HepG2 (cell line): ENCODE results near the gene SLC10A1. TPM values are rescaled to one million over a fixed set of nuclear protein-coding genes. Genes with fewer than 3 reads are reported as not detected.

Experiments used
- ATF7 ChIP-seq, 2 experiments: fragments of 450-650 bp in 1 of 2; sonication (generic) in 1 of 2; formaldehyde crosslinking in 1 of 2; IDR thresholded peaks; 2 replicates each; pipeline versions ENCODE4 v1.4.0 to v1.6.1; 2016 to 2020; ENCODE audit warnings: antibody characterized with exemption in 1 of 2, mild to moderate bottlenecking in 1 of 2, missing genetic modification reagents in 1 of 2
- BRD4 ChIP-seq: sonication (generic); formaldehyde crosslinking; IDR thresholded peaks from 2 replicates; pipeline ENCODE4 v1.4.0; 2020; ENCODE audit warnings: missing genetic modification reagents
- DRAP1 ChIP-seq: IDR thresholded peaks from 2 replicates; pipeline ENCODE4 v1.6.1; 2016; ENCODE audit warnings: missing genetic modification reagents, missing compliant biosample characterization
- EEA1 ChIP-seq: sonication (generic); formaldehyde crosslinking; IDR thresholded peaks from 2 replicates; pipeline ENCODE4 v1.5.1; 2020; ENCODE audit warnings: mild to moderate bottlenecking, missing genetic modification reagents, borderline replicate concordance
- EZH2 ChIP-seq: conservative IDR thresholded peaks from 2 replicates; pipeline ENCODE4 v1.6.1; 2012; ENCODE audit warnings: mild to moderate bottlenecking, low read depth, low read length, moderate library complexity
- FOXO4 ChIP-seq: sonication (generic); formaldehyde crosslinking; conservative IDR thresholded peaks from 2 replicates; pipeline ENCODE4 v1.8.1; 2023; ENCODE audit warnings: missing genetic modification reagents
- GATAD2A ChIP-seq: IDR thresholded peaks from 2 replicates; pipeline ENCODE4 v1.6.1; 2016
- HNF4A ChIP-seq: sonication (generic); formaldehyde crosslinking; IDR thresholded peaks from 2 replicates; pipeline ENCODE4 v1.4.0; 2020; ENCODE audit warnings: missing genetic modification reagents
- HOXA3 ChIP-seq: sonication (generic); formaldehyde crosslinking; IDR thresholded peaks from 2 replicates; pipeline ENCODE4 v1.5.0; 2020; ENCODE audit warnings: missing genetic modification reagents
- NFE2 ChIP-seq: sonication (generic); formaldehyde crosslinking; IDR thresholded peaks from 2 replicates; pipeline ENCODE4 v1.4.0; 2020; ENCODE audit warnings: missing genetic modification reagents
- PRPF4 ChIP-seq: fragments of 200-400 bp; formaldehyde crosslinking; IDR thresholded peaks from 2 replicates; pipeline ENCODE4 v1.6.1; 2016; ENCODE audit warnings: low read length, low read depth; ENCODE audit not compliant: poor library complexity, severe bottlenecking
- RFXAP ChIP-seq: sonication (generic); formaldehyde crosslinking; IDR thresholded peaks from 2 replicates; pipeline ENCODE4 v1.4.0; 2020; ENCODE audit warnings: missing genetic modification reagents, borderline replicate concordance
- RXRA ChIP-seq: sonication (generic); formaldehyde crosslinking; IDR thresholded peaks from 2 replicates; pipeline ENCODE4 v1.5.1; 2020; ENCODE audit warnings: missing genetic modification reagents
- SOX6 ChIP-seq, 2 experiments: fragments of 450-650 bp in 1 of 2; sonication (generic) in 1 of 2; formaldehyde crosslinking in 1 of 2; IDR thresholded peaks; 2 replicates each; pipeline versions ENCODE4 v1.4.0 to v1.6.1; 2017 to 2020; ENCODE audit warnings: antibody characterized with exemption in 1 of 2, mild to moderate bottlenecking in 1 of 2, missing genetic modification reagents in 1 of 2
- ZFX ChIP-seq: sonication (generic); formaldehyde crosslinking; IDR thresholded peaks from 2 replicates; pipeline ENCODE4 v1.4.0; 2020; ENCODE audit warnings: mild to moderate bottlenecking, low read depth, missing genetic modification reagents, moderate library complexity
- ZGPAT ChIP-seq: IDR thresholded peaks from 2 replicates; pipeline ENCODE4 v1.6.1; 2016; ENCODE audit warnings: mild to moderate bottlenecking
- ZNF207 ChIP-seq: fragments of 450-650 bp; IDR thresholded peaks from 2 replicates; pipeline ENCODE4 v1.6.1; 2016; ENCODE audit warnings: antibody characterized with exemption, borderline replicate concordance
- ZNF567 ChIP-seq: sonication (generic); formaldehyde crosslinking; IDR thresholded peaks from 2 replicates; pipeline ENCODE4 v1.8.1; 2023; ENCODE audit warnings: mild to moderate bottlenecking, missing genetic modification reagents, borderline replicate concordance
- ZNF577 ChIP-seq: sonication (generic); formaldehyde crosslinking; IDR thresholded peaks from 2 replicates; pipeline ENCODE4 v1.4.0; 2020; ENCODE audit warnings: mild to moderate bottlenecking, low read depth, missing genetic modification reagents, borderline replicate concordance
- ZNF580 ChIP-seq: IDR thresholded peaks from 2 replicates; pipeline ENCODE4 v1.6.1; 2016; ENCODE audit warnings: low read depth, borderline replicate concordance
- ZNF605 ChIP-seq: sonication (generic); formaldehyde crosslinking; IDR thresholded peaks from 2 replicates; pipeline ENCODE4 v1.8.0; 2022; ENCODE audit warnings: mild to moderate bottlenecking, missing genetic modification reagents
- ZNF710 ChIP-seq: sonication (generic); formaldehyde crosslinking; IDR thresholded peaks from 2 replicates; pipeline ENCODE4 v1.5.0; 2020; ENCODE audit warnings: mild to moderate bottlenecking, missing genetic modification reagents, borderline replicate concordance
- ZNF780A ChIP-seq: sonication (generic); formaldehyde crosslinking; IDR thresholded peaks from 2 replicates; pipeline ENCODE4 v1.8.0; 2022; ENCODE audit warnings: mild to moderate bottlenecking, missing genetic modification reagents, moderate library complexity
- ZNF781 ChIP-seq: sonication (generic); formaldehyde crosslinking; IDR thresholded peaks from 2 replicates; pipeline ENCODE4 v1.5.1; 2020; ENCODE audit warnings: borderline replicate concordance, mild to moderate bottlenecking, missing genetic modification reagents; ENCODE audit errors: not compliant biosample characterization
- polyA plus RNA-seq, 8 experiments: library from polyadenylated mRNA; depleted of rRNA in 3 of 8; stranded (reverse) in 7 of 8; unstranded in 1 of 8; fragments of >200 nt; fragmentation: Illumina TruSeq in 4 of 8; extraction: Trizol in 4 of 8; gene quantifications; 2 replicates each; pipeline versions ENCODE4 v1.2.1 to v1.2.3, GENCODE V29; 2011 to 2016; ENCODE audit warnings: low read depth in 4 of 8, missing spikeins in 1 of 8, mixed read lengths in 1 of 8; ENCODE audit not compliant: insufficient read depth in 1 of 8
- total RNA-seq, 5 experiments: library from RNA; depleted of rRNA; stranded (reverse); fragments of >200 nt; fragmentation: Illumina TruSeq; extraction: Trizol; gene quantifications; 2 replicates each; pipeline ENCODE4 v1.2.3, GENCODE V29; 2016; ENCODE audit warnings: low read depth in 1 of 5

The SLC10A1 gene
- total and polyA plus RNA-seq, 2 of the 13 experiments (the other 11 are each of a cell fraction or from before 2014, with no cell fraction given), result 0.17 TPM; not detected in 1

GRCh38 chr14:69726761-69727511, 70.1 kb downstream of the SLC10A1 start (continued):
- TF ChIP-seq ZNF605 (0 out of 2 replicates have a peak, but pooled peaks have one; percentile 35), BRD4 (CRISPR knock-in tag) (no peak), HOXA3 (peak; percentile 50; the same call in 1 of the 2 replicates), ZNF780A (no peak), ZNF207 (no peak), RXRA (peak; percentile 59; the same call in 1 of the 2 replicates), ZNF577 (CRISPR knock-in tag) (no peak), ZGPAT (CRISPR knock-in tag) (peak; percentile 44; the same call in 1 of the 2 replicates), EEA1 (CRISPR knock-in tag) (no peak), ZFX (peak; percentile 63), ZNF580 (CRISPR knock-in tag) (0 out of 2 replicates have a peak, but pooled peaks have one; percentile 32), PRPF4 (no peak), FOXO4 (CRISPR knock-in tag) (no peak), ZNF781 (CRISPR knock-in tag) (no peak), NFE2 (CRISPR knock-in tag) (no peak), SOX6 (IDR thresholded peaks at IDR 0.05) (no peak), SOX6 (CRISPR knock-in tag; IDR thresholded peaks at IDR 0.05) (no peak), ATF7 (IDR thresholded peaks at IDR 0.05) (no peak), ATF7 (CRISPR knock-in tag; IDR thresholded peaks at IDR 0.05) (no peak), DRAP1 (CRISPR knock-in tag) (no peak), ZNF710 (no peak), ZNF567 (CRISPR knock-in tag) (0 out of 2 replicates have a peak, but pooled peaks have one; percentile 40), HNF4A (CRISPR knock-in tag) (no peak), EZH2 (no peak), GATAD2A (CRISPR knock-in tag) (peak; percentile 38; the same call in 1 of the 2 replicates), RFXAP (CRISPR knock-in tag) (no peak)
